Measurements from ENCODE around the gene ARHGAP30.
A peak's percentile ranks its signal among the peaks of the same experiment; 100 is the strongest.
"Not testable (repeated sequence)": the region's sequence is repeated elsewhere in the genome, so short reads cannot be mapped to it uniquely, and the experiment has no call there.

The ARHGAP30 gene

GRCh38 chr1:161044908-161045735 lies 24.6 kb downstream of the ARHGAP30 start:
- DNase-seq (ENCODE audit: low read depth, low spot score) = no peak

- DNase-seq (ENCODE audit: low read depth, low spot score) = no peak
These were observed 25.2 kb downstream of the ARHGAP30 start for GRCh38 chr1:161044535-161044907.

- no peak for DNase-seq (ENCODE audit: low read depth, low spot score)
These were observed 30.1 kb downstream of the ARHGAP30 start for GRCh38 chr1:161039546-161039945.

DNA sequence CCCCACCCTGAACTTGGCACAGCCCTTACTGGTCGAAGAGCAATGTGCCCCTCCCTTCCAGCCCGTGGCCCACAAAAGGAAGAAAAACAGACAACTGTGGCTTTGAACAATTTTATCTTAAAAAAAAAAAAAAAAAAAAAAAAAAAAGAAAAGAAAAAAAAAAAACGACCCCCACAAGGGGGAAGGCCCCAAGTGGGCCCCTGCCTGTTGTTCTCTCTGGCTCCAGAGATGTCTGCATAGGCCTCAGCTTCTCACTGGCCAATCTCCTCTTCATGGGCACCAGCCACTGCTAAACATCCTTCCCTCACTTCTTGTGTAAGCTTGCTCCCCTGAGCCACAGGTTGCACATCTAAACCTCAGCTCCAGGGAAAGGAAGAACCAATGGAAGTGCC lies 30.5 kb downstream of the ARHGAP30 start:
- DNase-seq (ENCODE audit: low read depth, low spot score) = no peak

GRCh38 chr1:161038523-161039153 lies 31.1 kb downstream of the ARHGAP30 start, which contains the start of gene TSTD1:
Gene TSTD1 (minus strand): TSS chr1:161038964. CDS start chr1:161038889, 75 bp downstream.
- DNase-seq (ENCODE audit: low read depth, low spot score) = peak; percentile 75

GRCh38 chr1:161037661-161038522 lies 31.8 kb downstream of the ARHGAP30 start:
- DNase-seq (ENCODE audit: low read depth, low spot score) = no peak

GRCh38 chr1:161033751-161034150 lies 35.9 kb downstream of the ARHGAP30 start:
- no peak for DNase-seq (ENCODE audit: low read depth, low spot score)

- DNase-seq (ENCODE audit: low read depth, low spot score) = no peak
These were observed 37.3 kb downstream of the ARHGAP30 start for GRCh38 chr1:161032409-161032808.

- no peak for DNase-seq (ENCODE audit: low read depth, low spot score)
These were observed 37.8 kb downstream of the ARHGAP30 start for GRCh38 chr1:161031874-161032273.

DNA sequence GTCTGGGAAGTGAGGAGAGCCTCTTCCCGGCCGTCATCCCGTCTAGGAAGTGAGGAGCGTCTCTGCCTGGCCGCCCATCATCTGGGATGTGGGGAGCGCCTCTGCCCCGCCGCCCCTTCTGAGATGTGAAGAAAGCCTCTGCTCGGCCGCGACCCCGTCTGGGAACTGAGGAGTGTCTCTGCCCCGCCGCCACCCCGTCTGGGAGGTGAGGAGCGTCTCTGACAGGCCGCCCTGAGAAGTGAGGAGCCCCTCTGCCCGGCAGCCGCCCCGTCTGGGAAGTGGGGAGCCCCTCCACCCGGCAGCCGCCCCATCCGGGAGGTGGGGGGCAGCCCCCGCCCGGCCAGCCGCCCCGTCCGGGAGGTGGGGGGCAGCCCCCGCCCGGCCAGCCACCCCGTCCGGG lies 40.2 kb downstream of the ARHGAP30 start:
- DNase-seq (ENCODE audit: low read depth, low spot score) = not testable (repeated sequence)

- DNase-seq (ENCODE audit: low read depth, low spot score) = not testable (repeated sequence)
These were observed 42.7 kb downstream of the ARHGAP30 start for GRCh38 chr1:161026954-161027353.

- DNase-seq (ENCODE audit: low read depth, low spot score) = not testable (repeated sequence)
These were observed 47.3 kb downstream of the ARHGAP30 start for GRCh38 chr1:161022432-161022831.

DNA sequence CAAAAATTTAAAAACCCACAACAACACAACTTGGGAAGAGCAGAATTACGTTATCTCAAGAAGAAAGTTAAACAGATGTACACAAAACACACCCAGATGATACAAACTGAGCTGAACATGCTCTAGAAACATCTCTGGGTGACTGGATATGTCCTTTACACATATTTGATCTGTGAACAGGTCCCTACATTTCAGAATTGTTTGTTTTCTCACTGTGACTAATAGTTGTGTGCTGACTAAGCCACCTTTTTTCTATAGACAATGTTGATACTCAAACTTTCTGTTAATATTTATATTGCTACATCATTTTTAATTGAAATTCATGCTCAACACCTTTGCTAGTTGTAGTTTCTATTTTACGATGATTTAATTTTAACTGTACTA lies 47.7 kb downstream of the ARHGAP30 start:
- no peak for DNase-seq (ENCODE audit: low read depth, low spot score)

- DNase-seq (ENCODE audit: low read depth, low spot score) = peak; percentile 74
These were observed 48.3 kb downstream of the ARHGAP30 start for GRCh38 chr1:161021165-161021969.

DNA sequence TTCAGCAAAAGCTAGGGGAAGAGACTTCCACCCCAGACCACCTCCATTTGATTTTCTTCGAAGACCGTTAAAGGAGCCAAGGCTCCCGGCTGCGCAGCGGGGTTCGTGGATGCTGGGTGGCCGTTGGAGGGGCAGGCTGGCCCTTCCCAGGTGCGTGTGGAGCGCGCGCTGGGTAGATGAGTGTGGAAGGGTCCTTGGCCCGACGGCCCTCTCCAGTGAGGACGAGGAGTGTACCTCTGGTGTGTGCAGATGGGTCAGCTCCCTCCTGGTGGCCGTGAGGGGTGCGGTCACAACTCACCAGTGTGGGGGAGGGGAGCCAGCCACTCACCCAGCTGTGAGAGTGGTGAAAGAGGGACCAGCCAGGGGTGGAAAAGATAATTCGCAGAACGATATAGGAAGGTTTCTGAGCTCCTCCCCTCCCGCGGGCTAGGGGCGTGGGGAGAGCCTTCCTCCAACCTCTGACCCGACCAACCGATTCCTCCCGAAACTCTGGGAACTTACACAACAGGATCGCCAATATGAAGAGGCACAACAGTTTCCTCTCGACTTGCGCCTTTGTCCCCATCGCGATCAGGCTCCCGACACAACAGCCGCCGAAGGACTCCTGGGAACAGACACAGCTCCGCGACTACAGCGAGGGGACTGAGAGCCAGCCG lies 49.1 kb downstream of the ARHGAP30 start, which contains the start of gene F11R:
TSS of gene F11R (minus strand) at position 644 of the 656 bp plus-strand sequence. CDS start at position 565, 79 bp downstream.
- DNase-seq (ENCODE audit: low read depth, low spot score) = no peak

DNA sequence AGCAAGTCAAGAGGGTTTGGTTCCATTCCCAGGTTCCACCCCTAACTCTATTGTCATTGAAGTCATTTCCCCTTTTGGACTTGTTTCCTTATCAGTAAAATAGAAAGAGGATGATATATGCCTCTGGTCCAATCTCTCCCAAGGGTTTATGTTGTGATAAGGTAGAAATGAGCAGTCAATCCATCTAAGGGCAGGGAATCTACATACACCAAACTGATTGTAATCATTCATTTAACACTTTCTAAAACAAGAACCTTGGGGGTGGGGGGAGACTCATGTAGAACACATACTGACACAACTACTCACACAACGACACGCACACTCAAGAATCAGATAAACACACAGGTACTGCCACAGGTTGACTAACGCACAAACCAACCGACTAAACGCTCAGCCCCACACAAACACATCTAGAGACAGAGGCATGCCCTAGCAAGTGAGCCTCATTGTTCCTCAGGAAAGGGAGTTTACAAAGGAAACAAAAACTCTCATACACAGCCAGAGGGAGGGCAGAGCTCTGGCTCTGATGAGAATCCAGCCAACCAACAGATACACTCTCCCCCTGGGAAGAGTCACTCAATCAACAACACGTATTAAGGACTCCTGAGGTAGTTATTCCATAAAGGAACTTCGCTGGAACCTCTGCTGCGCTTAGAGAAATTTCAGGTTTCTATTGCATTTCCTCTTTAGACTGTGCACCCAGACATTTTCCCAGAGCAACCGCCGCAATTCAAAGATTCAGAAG lies 49.8 kb downstream of the ARHGAP30 start:
- no peak for DNase-seq (ENCODE audit: low read depth, low spot score)

GRCh38 chr1:161019111-161019660 lies 50.5 kb downstream of the ARHGAP30 start:
- not testable (repeated sequence) for DNase-seq (ENCODE audit: low read depth, low spot score)

- no peak for DNase-seq (ENCODE audit: low read depth, low spot score)
These were observed 51.1 kb downstream of the ARHGAP30 start for GRCh38 chr1:161018631-161018930.

GRCh38 chr1:161017756-161018630 lies 51.7 kb downstream of the ARHGAP30 start:
- no peak for DNase-seq (ENCODE audit: low read depth, low spot score)
